Keratinocyte (primary cell): ENCODE data around the gene SLCO3A1.

Experiments used
- CTCF ChIP-seq, 3 experiments: IDR thresholded peaks in 1 of 3; conservative IDR thresholded peaks in 1 of 3; optimal IDR thresholded peaks in 1 of 3; 2 replicates in 2 of 3; 3 replicates in 1 of 3; pipeline versions ENCODE3 to v1.5.1; 2011; ENCODE audit warnings: low read length in 3 of 3, mild to moderate bottlenecking in 3 of 3, moderate library complexity in 2 of 3, control low read depth in 1 of 3, inconsistent platforms in 1 of 3; ENCODE audit not compliant: insufficient read depth in 2 of 3; ENCODE audit errors: extremely low read depth in 1 of 3
- EZH2 ChIP-seq: IDR thresholded peaks from one replicate; pipeline ENCODE4 v1.6.1; 2012; ENCODE audit warnings: inconsistent platforms, mild to moderate bottlenecking, low read length, moderate library complexity

DNA sequence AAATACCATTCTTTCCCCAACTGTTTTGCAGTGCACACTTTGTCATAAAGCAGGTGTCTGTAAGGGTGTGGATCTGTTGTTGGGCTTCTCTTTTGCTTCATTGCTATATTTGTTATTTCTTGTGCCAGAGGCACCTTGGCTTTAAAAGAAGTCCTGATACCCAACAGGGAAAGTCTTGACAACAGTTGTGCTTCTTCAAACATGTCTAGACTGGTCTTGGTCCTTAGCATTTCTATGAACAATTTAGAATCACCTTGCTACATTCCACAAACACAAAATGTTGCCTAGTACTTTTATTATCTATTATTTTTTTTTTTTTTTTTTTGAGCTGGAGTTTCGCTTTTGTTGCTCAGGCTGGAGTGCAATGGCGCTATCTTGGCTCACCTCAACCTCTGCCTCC lies 233.7 kb downstream of the SLCO3A1 start:
- TF ChIP-seq CTCF (optimal IDR thresholded peaks at IDR 0.05 in 1 of 3, IDR thresholded peaks at IDR 0.05 in 1 of 3, conservative IDR thresholded peaks at IDR 0.05 in 1 of 3; ENCODE audit: extremely low read depth in 1 of 3, insufficient read depth in 2 of 3, low read length in 3 of 3) (no peak), EZH2 (no peak)
